T-helper 2 cell (primary cell): Measurements from ENCODE around the gene LY6G5B.
"Not testable (repeated sequence)": the region's sequence is repeated elsewhere in the genome, so short reads cannot be mapped to it uniquely, and the experiment has no call there.

Experiments used
- DNase-seq, 5 experiments: peaks; one replicate each; pipeline versions ENCODE4 v3.0.0 to v3.0.0-alpha.2; 2012 to 2022

Gene LY6G5B

GRCh38 chr6:31691078-31691463 is 21.3 kb downstream of the LY6G5B start:
- DNase-seq, result no peak

- DNase-seq, result no peak
Measured at GRCh38 chr6:31691564-31692108, 21.9 kb downstream of the LY6G5B start.

GRCh38 chr6:31692353-31692752 is 22.6 kb downstream of the LY6G5B start:
- DNase-seq, result no peak

GRCh38 chr6:31692886-31693285 is 23.1 kb downstream of the LY6G5B start:
- no peak for DNase-seq

DNA sequence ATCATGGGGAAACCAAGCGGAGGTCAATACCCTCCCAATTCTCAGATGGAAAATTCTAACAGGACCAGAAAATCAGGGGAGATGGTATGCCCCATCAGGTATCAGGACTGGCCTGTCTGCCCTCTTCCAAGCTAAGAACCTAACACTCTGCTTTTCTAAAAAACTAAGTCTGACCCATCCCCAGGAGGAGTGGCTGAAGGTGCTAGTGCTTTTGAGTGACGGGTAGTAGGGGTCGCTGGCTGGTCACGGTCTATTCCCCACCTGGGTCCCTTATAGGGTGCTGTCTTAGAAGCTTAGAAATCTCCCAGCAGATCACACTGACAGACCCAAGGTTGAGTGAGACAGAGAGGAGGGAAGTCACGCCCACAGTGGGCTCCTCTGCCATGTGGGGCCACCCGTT is 23.8 kb downstream of the LY6G5B start:
- no peak for DNase-seq

- peak in 1 of 5 experiments; percentile 49 for DNase-seq
Measured at GRCh38 chr6:31697555-31697954, 27.8 kb downstream of the LY6G5B start.

DNA sequence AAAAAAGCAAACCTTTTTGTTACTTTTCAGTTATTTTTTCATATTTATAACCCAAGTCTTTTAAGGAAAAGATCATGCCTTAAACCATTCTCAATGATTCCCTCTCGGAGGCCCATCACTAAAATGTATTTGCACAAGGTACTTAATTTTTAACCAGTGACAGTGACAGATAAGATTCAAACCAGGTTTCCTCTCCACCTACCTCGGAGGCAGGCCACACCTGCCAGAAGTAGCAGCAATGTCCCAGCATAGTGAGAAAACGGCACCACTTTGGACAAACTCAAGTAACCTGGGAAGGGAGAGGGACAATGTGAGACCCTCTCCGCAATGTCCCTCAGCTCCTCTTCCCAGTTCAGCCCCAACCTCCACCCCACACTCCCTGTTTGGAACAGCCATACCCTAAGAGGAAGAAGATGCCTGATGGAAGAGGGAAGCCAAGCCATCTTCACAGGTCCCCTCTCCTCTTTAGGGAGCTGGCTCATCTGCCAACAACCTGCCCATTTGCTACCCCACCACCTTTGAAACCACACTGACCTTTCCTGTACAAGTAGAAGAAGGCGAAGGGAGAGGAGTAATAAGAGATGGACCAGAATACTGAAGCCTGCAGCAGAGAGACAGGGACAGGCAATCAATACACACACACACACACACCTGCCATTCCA is 31.1 kb downstream of the LY6G5B start:
- no peak for DNase-seq

GRCh38 chr6:31701666-31702404 is 32.1 kb downstream of the LY6G5B start:
- DNase-seq, result no peak

- peak in 2 of 5 experiments; percentile 6 to 42 for DNase-seq
Measured at GRCh38 chr6:31702405-31702818, 32.6 kb downstream of the LY6G5B start.

GRCh38 chr6:31702819-31703716 is 33.3 kb downstream of the LY6G5B start, which contains the start of gene ABHD16A:
ABHD16A (minus strand) TSS chr6:31703324; CDS start chr6:31703281, 43 bp downstream.
- DNase-seq, result peak; percentile 90 to 99 (median 95)

DNA sequence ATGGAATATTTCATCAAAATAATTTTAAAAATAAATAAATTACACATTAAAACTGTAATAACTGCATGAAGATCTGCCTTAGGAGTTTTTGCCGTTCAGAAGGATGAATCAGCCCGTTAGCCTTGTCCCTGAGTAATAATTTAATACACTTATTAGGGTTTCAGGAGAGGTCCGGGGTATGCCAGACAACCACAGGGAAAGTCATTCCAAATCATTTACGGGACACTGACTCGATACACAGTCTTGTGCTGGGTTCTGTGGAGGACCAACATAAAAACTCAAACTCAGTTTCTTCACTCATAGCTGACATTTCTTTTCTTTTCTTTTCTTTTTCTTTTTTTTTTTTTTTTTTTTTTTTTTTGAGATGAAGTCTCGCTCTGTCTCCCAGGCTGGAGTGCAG is 36.2 kb downstream of the LY6G5B start:
- no peak for DNase-seq

DNA sequence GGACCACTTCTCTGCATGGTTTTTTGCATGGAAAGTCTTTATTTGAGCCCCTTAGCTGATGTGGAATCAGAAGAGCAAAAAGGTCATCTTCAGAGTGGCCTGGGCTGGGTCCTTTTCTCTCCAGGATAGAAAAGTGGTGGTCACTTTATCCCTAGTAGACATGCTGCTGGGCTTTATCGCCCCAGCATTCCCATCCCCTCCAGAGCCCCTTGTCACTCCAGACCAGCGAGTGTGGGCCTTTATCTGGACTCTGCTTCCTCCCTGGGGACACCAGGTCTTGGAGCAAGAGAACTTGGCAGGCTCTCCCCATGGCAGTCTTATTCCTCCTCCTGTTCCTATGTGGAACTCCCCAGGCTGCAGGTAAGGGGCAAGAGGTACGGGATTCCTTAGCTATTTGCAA is 36.8 kb downstream of the LY6G5B start, which contains the start of gene LY6G6F:
LY6G6F (plus strand) TSS at position 268 of the 400 bp plus-strand sequence; CDS start at position 309, 41 bp downstream.
- no peak for DNase-seq

- DNase-seq, result no peak
Measured at GRCh38 chr6:31707701-31708100, 37.9 kb downstream of the LY6G5B start.

DNA sequence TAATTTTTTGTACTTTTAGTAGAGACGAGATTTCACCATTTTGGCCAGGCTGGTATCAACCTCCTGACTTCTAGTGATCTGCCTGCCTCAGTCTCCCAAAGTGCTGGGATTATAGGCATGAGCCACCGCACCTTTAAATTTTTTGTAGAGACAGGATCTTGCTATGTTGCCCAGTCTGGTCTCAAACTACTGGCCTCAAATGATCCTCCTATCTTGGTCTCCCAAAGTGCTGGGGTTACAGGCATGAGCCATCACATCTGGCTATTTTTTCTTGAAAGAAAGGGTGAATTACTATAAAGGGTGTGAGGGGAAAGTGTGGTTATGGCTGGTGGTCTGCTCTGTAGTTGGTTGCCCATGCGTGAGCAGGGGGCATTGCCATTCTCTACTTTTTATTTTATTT is 38.4 kb downstream of the LY6G5B start:
- no peak for DNase-seq

- not testable (repeated sequence) for DNase-seq
Measured at GRCh38 chr6:31709157-31709556, 39.4 kb downstream of the LY6G5B start.

- no peak for DNase-seq
Measured at GRCh38 chr6:31710523-31711219, 40.9 kb downstream of the LY6G5B start.

GRCh38 chr6:31711233-31711632 is 41.5 kb downstream of the LY6G5B start:
- no peak for DNase-seq

GRCh38 chr6:31712296-31712695 is 42.5 kb downstream of the LY6G5B start:
- peak in 1 of 5 experiments; percentile 63 for DNase-seq

- no peak for DNase-seq
Measured at GRCh38 chr6:31713465-31713864, 43.7 kb downstream of the LY6G5B start.

DNA sequence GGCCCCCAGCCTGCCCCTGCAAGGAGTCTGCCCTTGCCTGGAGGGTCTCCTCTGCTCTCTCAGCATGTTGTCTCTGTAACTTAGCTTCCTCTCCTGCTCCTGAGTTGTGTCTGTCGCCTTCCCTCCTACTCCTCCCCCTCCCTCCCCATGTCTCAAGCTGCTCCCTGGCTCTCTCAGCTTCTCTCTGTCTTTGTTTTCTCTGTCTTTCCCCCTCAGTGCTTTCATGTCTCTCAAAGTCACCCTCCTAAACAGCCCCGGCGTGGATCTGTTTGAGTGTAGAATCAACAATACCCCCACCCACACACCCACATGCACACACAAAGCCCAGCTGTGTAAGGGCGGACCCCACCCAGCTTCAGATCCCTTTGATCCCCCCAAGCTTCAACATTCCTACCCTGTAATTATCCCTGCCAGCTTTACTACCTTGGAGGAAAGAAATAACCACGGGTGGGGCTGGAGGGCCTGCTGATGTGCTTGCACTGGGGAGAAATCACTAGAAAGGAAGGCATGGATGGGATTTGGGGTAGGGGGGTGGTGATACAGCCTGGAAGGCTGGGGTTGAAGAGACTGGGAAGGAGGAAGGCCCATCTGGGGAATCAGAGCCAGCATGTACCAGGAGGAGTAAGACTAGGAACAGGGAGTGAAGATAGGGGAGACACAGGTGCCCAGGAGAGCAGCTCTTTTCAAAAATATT is 44.4 kb downstream of the LY6G5B start:
- DNase-seq, result no peak
